ENCODE results near the gene PTK7. TPM values are rescaled to one million over a fixed set of nuclear protein-coding genes. Genes with fewer than 3 reads are reported as not detected.
"Not testable (repeated sequence)": the region's sequence is repeated elsewhere in the genome, so short reads cannot be mapped to it uniquely, and the experiment has no call there.

Gene PTK7
- 2.7 TPM for total RNA-seq
- long read RNA-seq, full-length matches to known transcripts: 1 of 6 reads
- long read RNA-seq, partial matches to known transcripts: 2 of 6 reads
- long read RNA-seq, other reads (novel, unspliced or antisense): 3 of 6 reads

- intact Hi-C loops (cut with DNase I): no loop called here
These were observed at the start of gene PTK7 for GRCh38 chr6:43075670-43076463. PTK7 (plus strand) TSS chr6:43076314; CDS start chr6:43076489, 175 bp downstream.

GRCh38 chr6:43026365-43026764, 49.7 kb upstream of the PTK7 start:
- intact Hi-C loops (cut with DNase I): no loop called here
- no peak for DNase-seq (ENCODE audit: low spot score)

More at GRCh38 chr6:43075670-43076463, at the start of gene PTK7:
- no peak for DNase-seq (ENCODE audit: low spot score)

- DNase-seq (ENCODE audit: low spot score): no peak
- intact Hi-C loops (cut with DNase I): no loop called here
These were observed 47.0 kb upstream of the PTK7 start for GRCh38 chr6:43029120-43029519.

GRCh38 chr6:43032326-43032725, 43.8 kb upstream of the PTK7 start:
- intact Hi-C loops (cut with DNase I): no loop called here

GRCh38 chr6:43033496-43034189, 42.5 kb upstream of the PTK7 start:
- intact Hi-C loops (cut with DNase I): no loop called here
- DNase-seq (ENCODE audit: low spot score): no peak

More at GRCh38 chr6:43032326-43032725, 43.8 kb upstream of the PTK7 start:
- no peak for DNase-seq (ENCODE audit: low spot score)

GRCh38 chr6:43034190-43034525, 42.0 kb upstream of the PTK7 start:
- intact Hi-C loops (cut with DNase I): no loop called here
- DNase-seq (ENCODE audit: low spot score): no peak

GRCh38 chr6:43035495-43036194, 40.5 kb upstream of the PTK7 start:
- intact Hi-C loops (cut with DNase I): no loop called here
- DNase-seq (ENCODE audit: low spot score): no peak

GRCh38 chr6:43036712-43037111, 39.4 kb upstream of the PTK7 start:
- DNase-seq (ENCODE audit: low spot score): no peak
- intact Hi-C loops (cut with DNase I): no loop called here

- intact Hi-C loops (cut with DNase I): no loop called here
- DNase-seq (ENCODE audit: low spot score): no peak
These were observed 38.9 kb upstream of the PTK7 start for GRCh38 chr6:43037197-43037596.

- DNase-seq (ENCODE audit: low spot score): no peak
- intact Hi-C loops (cut with DNase I): no loop called here
These were observed 38.4 kb upstream of the PTK7 start for GRCh38 chr6:43037706-43038105.

GRCh38 chr6:43038727-43039126, 37.4 kb upstream of the PTK7 start:
- DNase-seq (ENCODE audit: low spot score): no peak
- intact Hi-C loops (cut with DNase I): no loop called here

GRCh38 chr6:43040542-43041257, 35.4 kb upstream of the PTK7 start:
- DNase-seq (ENCODE audit: low spot score): no peak
- intact Hi-C loops (cut with DNase I): no loop called here

- DNase-seq (ENCODE audit: low spot score); intact Hi-C loops (cut with DNase I): not testable (repeated sequence)
These were observed 34.6 kb upstream of the PTK7 start for GRCh38 chr6:43041475-43041874.

- intact Hi-C loops (cut with DNase I): no loop called here
- no peak for DNase-seq (ENCODE audit: low spot score)
These were observed 32.8 kb upstream of the PTK7 start for GRCh38 chr6:43043310-43043709.

GRCh38 chr6:43045371-43045930, 30.7 kb upstream of the PTK7 start:
- intact Hi-C loops (cut with DNase I): no loop called here
- DNase-seq (ENCODE audit: low spot score): no peak

GRCh38 chr6:43047998-43048397, 28.1 kb upstream of the PTK7 start:
- DNase-seq (ENCODE audit: low spot score): no peak

GRCh38 chr6:43050981-43051380, 25.1 kb upstream of the PTK7 start:
- no peak for DNase-seq (ENCODE audit: low spot score)
- intact Hi-C loops (cut with DNase I): loop anchor here (5.0 kb wide), 2 partner anchors 91 to 119 kb away; no protein-coding TSS in a partner anchor

More at GRCh38 chr6:43047998-43048397, 28.1 kb upstream of the PTK7 start:
- intact Hi-C loops (cut with DNase I): no loop called here

- intact Hi-C loops (cut with DNase I): loop anchor here (2.0 to 5.0 kb wide), 3 partner anchors 38 to 120 kb away; partner anchors contain the start of gene KLHDC3
- no peak for DNase-seq (ENCODE audit: low spot score)
These were observed 23.8 kb upstream of the PTK7 start for GRCh38 chr6:43052225-43052841.

Data from cardiac septum (tissue), 1 donor.